ENCODE results near the gene ELF3. TPM values are rescaled to one million over a fixed set of nuclear protein-coding genes. Genes with fewer than 3 reads are reported as not detected.

Gene ELF3
- total and polyA plus RNA-seq, 2 of the 4 experiments (the other 2 are of a cell fraction): under 0.01 to 0.38 TPM

GRCh38 chr1:202046748-202047708, 36.6 kb downstream of the ELF3 start:
- H2BK20ac ChIP-seq (ENCODE audit: low read depth, low read length): no peak overlapping the region
- no peak overlapping the region for H3K23ac ChIP-seq (ENCODE audit: low read depth, low read length)
- 0 out of 3 replicates have a peak overlapping the region, but pooled peaks have one; percentile 33 for H2BK15ac ChIP-seq (ENCODE audit: low read depth, low read length)
- ATAC-seq (ENCODE audit: low read depth) (no peak; the same call in 1 of the 2 replicates), DNase-seq (no peak)
- H4K20me1 ChIP-seq (ENCODE audit: insufficient read depth, low read length): no peaks in the 10 kb centered on the region
- no peak overlapping the region for H3K14ac ChIP-seq (replicated peaks; ENCODE audit: low read depth, low read length)
- intact Hi-C loops (cut with micrococcal nuclease) (no loop called here), dilution Hi-C loops (cut with HindIII; ENCODE audit: low sequenced_read_pairs, unreplicated experiment) (no loop called here), in situ Hi-C loops (cut with MboI; ENCODE audit: low sequenced_read_pairs) (no loop called here)
- no peak overlapping the region for H2AFZ ChIP-seq (replicated peaks; ENCODE audit: low read length, poor library complexity)
- H2BK120ac ChIP-seq (ENCODE audit: low read depth, low read length): no peak overlapping the region
- H2AK9ac ChIP-seq (replicated peaks; ENCODE audit: low read depth, low read length, poor library complexity): no peak overlapping the region
- WGBS, 2 experiments (ENCODE audit: extremely low coverage in 2 of 2, insufficient read length in 1 of 2): 92% methylated on average over 1 of the region's 5 CpGs; no CpG with 5 or more reads in 1 of the 2 experiments
- peak overlapping the region; percentile 56 for H2AK5ac ChIP-seq (ENCODE audit: low read depth, low read length)
- no peak overlapping the region for H3K4me3 ChIP-seq (ENCODE audit: insufficient read depth, low read depth, low read length)
- no peak overlapping the region for H3K27ac ChIP-seq (ENCODE audit: insufficient read depth, low read length)
- H3K4me2 ChIP-seq (ENCODE audit: low read depth, low read length): no peak overlapping the region
- no peak overlapping the region for H3K9ac ChIP-seq (ENCODE audit: low read depth, low read length)
- H3K56ac ChIP-seq (ENCODE audit: extremely low read depth, insufficient read depth, low read length): no peak overlapping the region
- H3K18ac ChIP-seq (ENCODE audit: low read depth, low read length): no peak overlapping the region
- no peaks in the 10 kb centered on the region for H3K4me1 ChIP-seq (ENCODE audit: control insufficient read depth, insufficient read depth, low read length)
- ChIA-PET CTCF (no interaction called here), POLR2A (ENCODE audit: unreplicated experiment) (no interaction called here)
- H3K36me3 ChIP-seq (ENCODE audit: control insufficient read depth, insufficient read depth, low read length): no peaks in the 10 kb centered on the region
- TF ChIP-seq CEBPB (IDR thresholded peaks at IDR 0.05; ENCODE audit: low read depth, low read length) (peak; percentile 19; the same call in 1 of the 2 replicates), POLR2A (IDR thresholded peaks at IDR 0.05; ENCODE audit: low read depth, low read length) (no peak)
- no peak overlapping the region for H2BK5ac ChIP-seq (ENCODE audit: low read depth, low read length, poor library complexity, severe bottlenecking)
- H3K79me1 ChIP-seq (ENCODE audit: low read depth in 1 of 2, low read length in 2 of 2): no peaks in the 10 kb centered on the region
- no peaks in the 10 kb centered on the region for H3K9me3 ChIP-seq (ENCODE audit: control insufficient read depth, insufficient read depth, low read length)
- peaks cover 5% of the 10 kb centered on the region; the same call in 1 of the 2 replicates for H3K9me1 ChIP-seq (ENCODE audit: insufficient read depth, low read length)
- no TSS peak for BruUV-seq (replicated peaks)
- no peak overlapping the region for H3K4ac ChIP-seq (ENCODE audit: low read depth, low read length)
- no peak overlapping the region for H4K8ac ChIP-seq (ENCODE audit: low read depth in 2 of 2, low read length in 2 of 2)
- H3K27me3 ChIP-seq (ENCODE audit: control insufficient read depth, insufficient read depth, low read length): peaks cover 13% of the 10 kb centered on the region
- no peak overlapping the region for H4K91ac ChIP-seq (ENCODE audit: insufficient read depth, low read depth, low read length)
- H4K5ac ChIP-seq (ENCODE audit: low read depth, low read length): no peak overlapping the region
